ENCODE data around the gene TST.
A peak's percentile ranks its signal among the peaks of the same experiment; 100 is the strongest.

TST gene

DNA sequence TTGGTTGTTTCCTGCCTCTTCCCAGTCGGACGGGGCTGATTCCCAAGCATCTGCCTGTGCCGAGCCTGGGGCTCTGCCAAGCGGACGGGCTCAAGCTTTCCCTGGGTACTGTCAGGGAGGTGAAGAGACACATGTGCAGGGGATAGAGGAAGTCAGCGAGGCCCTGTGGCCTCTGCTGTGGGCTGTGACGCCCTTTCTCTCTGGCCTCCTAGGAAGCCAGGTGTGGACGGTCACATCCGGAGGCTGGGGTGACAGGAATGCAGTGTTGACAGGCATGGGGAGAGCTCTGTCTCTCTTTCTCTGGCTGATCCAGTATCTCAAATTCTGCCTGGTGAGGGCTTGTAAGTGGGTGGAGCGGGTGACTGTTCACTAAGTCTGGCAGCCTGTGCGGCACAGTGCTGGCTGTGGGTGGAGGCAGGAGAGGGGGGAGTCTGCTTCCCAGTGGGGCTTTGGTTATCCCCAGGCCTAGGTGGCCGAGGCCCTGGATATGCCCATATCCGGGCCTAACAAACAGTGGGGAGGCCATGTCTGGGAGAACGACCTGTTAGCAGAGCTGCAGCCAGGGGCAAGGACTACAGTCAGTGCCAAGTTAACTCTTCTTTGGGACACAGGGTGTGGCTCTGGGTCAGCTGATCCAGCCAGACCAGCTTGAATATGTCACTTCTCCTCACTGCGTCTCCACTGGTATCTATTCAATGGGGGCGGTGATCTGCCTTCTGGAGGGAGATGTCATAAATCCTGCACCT, 34.2 kb upstream of the TST start:
- DNase-seq (ENCODE audit: low read depth in 2 of 2) = no peak

GRCh38 chr22:37052386-37053309, 33.4 kb upstream of the TST start:
- DNase-seq (ENCODE audit: low read depth in 2 of 2) = no peak

GRCh38 chr22:37051391-37052385, 32.4 kb upstream of the TST start, which contains the start of gene KCTD17:
TSS of gene KCTD17 (plus strand) at chr22:37051742. CDS start at chr22:37051761, 19 bp downstream.
- peak; percentile 39 to 47 for DNase-seq (ENCODE audit: low read depth in 2 of 2)

- DNase-seq (ENCODE audit: low read depth in 2 of 2) = no peak
Observed at GRCh38 chr22:37050913-37051312, 31.7 kb upstream of the TST start.

- no peak for DNase-seq (ENCODE audit: low read depth in 2 of 2)
Observed at GRCh38 chr22:37049224-37049623, 30.0 kb upstream of the TST start.

- DNase-seq (ENCODE audit: low read depth in 2 of 2) = no peak
Observed at GRCh38 chr22:37048133-37048532, 28.9 kb upstream of the TST start.

GRCh38 chr22:37047006-37047405, 27.8 kb upstream of the TST start:
- DNase-seq (ENCODE audit: low read depth in 2 of 2) = no peak

GRCh38 chr22:37046589-37046988, 27.3 kb upstream of the TST start:
- no peak for DNase-seq (ENCODE audit: low read depth in 2 of 2)

GRCh38 chr22:37045958-37046357, 26.7 kb upstream of the TST start:
- DNase-seq (ENCODE audit: low read depth in 2 of 2) = no peak

DNA sequence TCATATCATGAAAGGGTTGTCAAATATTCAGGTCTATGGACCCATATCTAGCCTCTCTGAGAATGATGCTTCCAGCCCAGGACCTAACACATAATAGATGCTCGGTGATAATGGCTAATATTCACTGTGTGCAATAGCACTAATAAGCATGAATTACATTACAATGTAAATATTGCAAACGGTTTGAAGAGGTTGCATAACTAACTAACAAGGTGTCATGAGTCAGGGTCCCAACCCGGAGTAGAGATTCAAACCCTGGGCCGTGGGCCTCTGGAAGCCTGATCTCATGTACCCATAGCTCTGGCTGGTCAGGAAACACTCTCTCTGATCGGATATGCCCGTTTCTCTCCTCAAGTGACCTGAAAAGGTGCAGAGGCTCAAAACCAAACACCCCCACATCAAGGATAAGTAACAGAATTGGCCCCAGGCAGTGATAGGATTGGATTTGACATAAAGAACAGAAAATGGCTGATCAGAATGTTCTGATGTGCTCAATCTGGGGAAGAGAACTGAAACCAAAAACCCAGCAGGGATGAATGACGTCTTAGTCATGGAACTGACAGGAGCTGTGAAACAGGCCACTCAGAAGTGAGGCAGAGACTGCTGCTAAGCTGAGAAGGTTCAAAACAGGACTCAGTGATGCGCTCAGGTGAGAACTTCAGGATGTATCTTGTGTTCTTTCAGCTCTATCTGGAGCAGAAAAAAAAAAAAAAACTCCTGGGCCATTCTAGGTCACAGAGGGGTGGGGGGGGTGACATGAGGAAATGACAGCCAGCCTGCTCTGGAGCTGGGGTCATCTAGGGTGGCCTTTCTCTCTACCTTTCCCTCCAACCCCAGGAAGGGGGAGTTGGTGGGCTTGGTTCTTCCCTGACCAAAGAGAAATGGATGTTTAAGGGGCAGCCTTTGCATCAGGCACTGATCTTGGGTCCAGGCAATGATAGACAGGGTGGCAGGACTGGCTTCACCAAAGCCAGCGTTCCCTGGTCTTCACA, 25.7 kb upstream of the TST start:
- no peak for DNase-seq (ENCODE audit: low read depth in 2 of 2)

DNA sequence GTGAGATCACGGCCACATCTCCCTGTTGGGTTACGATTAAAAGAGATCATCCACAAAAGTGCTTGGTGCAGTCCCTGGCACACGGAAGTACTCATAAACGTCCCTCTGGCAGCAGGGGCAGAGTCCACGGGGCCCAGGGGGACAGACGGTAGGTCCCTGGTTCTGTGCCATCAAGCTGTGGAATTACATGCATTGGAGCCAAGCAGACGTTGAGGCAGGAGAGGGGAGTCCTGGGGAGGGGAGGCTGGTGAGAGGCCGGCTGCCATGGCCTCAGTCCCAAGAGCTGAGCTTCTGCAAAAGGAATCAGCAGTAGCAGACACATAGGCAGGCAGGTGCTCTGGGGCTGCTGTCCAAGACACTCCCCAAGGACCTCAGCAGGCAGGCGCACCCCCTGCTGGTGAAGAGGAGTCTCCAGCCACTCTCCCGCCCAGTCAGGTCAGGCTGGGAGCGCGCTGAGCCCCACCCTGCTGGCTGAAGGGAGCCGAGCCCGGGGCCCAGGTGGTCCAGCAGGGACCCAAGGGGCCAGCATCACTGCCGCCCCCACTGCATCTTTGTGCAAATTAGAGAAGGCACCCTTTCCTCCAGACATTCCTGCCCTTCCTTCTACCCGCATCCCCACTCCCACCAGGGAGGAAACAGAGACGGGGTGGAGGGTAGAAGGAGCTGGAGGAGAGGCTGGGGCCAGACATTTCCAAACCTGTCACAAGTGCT, 24.7 kb upstream of the TST start:
- DNase-seq (ENCODE audit: low read depth in 2 of 2) = no peak

DNA sequence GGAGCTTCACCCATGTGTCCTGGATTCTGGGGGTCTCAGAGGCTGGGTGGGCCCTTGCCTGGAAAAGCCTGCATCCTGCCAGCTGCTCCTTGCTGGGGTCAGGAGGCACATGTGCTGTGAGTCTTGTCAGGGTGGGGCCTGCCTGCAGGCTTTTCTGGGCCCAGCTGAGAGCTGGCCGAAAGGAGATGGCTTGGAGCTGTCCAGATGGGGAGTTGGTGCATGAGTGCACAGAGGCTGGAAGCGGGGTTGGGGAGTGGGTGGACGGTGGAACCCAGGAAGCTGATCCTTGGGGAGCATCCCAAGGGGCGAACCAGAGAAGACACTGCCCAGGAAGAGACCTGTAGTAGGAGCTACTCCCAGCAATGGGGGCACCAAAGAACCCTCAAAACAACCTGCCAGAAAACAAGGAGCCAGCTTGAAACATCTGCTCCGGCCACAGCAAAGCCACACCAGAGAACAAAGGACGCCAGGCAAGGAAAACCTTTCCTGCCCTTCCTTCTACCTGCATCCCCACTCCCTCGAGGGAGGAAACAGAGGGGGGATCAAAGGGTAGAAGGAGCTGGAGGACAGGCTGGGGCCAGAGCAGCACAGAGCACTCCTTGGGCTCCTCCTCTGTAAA, 24.1 kb upstream of the TST start:
- no peak for DNase-seq (ENCODE audit: low read depth in 2 of 2)

DNA sequence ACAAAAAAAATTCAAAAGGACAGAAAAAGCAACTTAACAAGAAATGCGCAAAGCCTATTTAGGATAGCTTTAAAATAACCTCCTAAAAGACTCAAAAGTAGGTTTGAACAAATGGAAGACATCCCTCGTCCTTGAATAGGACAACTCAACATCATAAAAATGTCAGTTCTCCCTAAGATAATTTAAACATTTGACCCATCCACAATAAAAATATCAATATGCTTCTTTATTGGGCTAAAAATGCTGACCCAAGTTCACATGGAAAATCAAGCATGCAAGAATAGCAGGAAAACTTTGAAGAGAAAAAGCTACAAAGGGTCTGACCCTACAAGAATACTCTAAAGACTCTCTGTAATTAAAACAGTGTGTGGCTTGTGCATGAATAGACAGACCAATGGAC, 20.2 kb upstream of the TST start:
- DNase-seq (ENCODE audit: low read depth in 2 of 2) = no peak

- no peak for DNase-seq (ENCODE audit: low read depth in 2 of 2)
Observed at GRCh38 chr22:37037669-37038068, 18.4 kb upstream of the TST start.

DNA sequence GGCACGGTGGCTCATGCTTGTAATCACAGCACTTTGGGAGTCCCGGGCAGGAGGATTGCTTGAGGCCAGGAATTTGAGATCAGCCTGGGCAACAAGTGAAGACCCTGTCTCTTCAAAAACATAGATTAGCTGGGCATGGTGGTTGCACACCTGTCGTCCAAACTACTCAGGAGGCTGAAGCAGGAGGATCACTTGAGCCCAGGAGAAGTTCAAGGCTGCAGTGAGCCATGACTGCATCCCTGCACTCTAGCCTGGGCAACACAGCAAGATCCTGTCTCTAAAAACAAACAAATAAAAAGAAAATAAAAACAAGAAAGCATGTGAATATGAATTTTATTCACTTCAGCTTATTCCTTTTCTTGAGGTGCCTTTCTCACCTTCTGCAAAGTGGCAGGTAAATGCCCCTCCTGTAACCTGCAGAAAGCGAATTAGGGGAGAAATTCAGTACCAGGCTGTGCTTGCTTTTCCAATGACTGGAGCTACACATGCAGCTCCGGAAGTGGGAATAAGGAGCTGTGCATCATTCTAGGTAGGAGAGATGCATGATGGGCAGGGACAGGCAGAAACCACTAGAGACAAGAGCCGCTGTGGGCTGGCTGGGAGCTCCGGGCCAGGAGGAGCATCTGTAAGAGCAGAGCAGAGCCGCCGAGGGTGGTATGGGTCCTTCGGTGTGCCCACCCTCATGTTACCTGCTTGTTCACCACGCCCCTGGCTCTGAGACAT, 17.6 kb upstream of the TST start:
- DNase-seq (ENCODE audit: low read depth in 2 of 2) = no peak

DNA sequence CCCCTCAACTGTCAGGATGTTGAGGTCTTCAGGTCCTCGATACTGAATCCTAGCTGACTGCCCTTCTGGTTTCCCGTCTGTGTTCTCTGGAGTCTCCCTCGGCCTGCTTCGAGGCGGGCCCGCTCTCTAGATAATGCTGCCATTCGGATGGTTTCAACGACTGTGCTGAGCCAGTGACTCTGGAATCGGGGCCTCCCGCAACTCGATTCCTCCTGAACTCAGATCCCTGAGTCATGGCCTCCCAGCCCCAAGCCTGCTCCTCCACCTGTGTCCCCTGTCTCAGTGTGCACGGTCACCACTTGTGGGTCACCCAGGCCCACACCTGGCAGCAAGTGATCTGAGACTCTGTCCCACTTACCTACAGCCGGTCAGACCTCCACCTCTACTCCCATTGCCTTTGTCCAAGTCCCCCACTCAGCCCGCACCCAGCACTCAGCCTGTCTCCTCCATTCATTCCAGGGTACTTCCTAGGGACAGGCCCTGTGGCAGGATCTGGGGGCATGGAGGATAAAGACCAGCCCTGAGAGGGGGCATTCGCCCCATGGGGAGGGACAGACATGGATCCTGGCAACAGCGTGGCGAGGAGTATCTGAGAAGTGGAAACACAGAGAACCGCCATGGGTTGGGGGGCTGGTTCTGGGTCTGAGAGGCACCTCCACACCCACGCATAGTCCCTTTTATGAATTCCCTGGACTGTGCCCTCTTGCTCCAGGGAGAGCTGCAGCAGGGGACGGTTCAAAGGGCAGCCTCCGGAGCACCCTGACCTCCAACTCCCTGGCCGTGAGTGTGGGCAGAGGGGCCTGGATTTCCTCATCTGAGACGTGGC, 14.6 kb upstream of the TST start:
- DNase-seq (ENCODE audit: low read depth in 2 of 2) = no peak

GRCh38 chr22:37032535-37033460, 13.6 kb upstream of the TST start:
- DNase-seq (ENCODE audit: low read depth in 2 of 2) = no peak

Measured in stimulated activated CD8-positive, alpha-beta memory T cell treated with anti-CD3 and anti-CD28 coated beads, Interleukin-7, amount 100 ng/mL, for 1 hour (primary cell).